8988T (cell line): ENCODE results near the gene ATP6V0D1.

Source experiments
- DNase-seq: peaks from one replicate; pipeline ENCODE4 v3.0.0; 2011

ATP6V0D1 gene

GRCh38 chr16:67388591-67388990, 92.4 kb downstream of the ATP6V0D1 start:
- DNase-seq, result no peak

- no peak for DNase-seq
Measured at GRCh38 chr16:67388191-67388590, 92.8 kb downstream of the ATP6V0D1 start.
